ENCODE data around the gene SRRM4.

GRCh38 chr12:119089380-119090013 lies 108.2 kb downstream of the SRRM4 start:
- no peak for TF ChIP-seq CTCF (IDR thresholded peaks at IDR 0.05)
- TF ChIP-seq POLR2A (IDR thresholded peaks at IDR 0.05) = no peak
